BE2C (cell line): ENCODE measurements around the gene MYMX.
A peak's percentile ranks its signal among the peaks of the same experiment; 100 is the strongest.

Source experiments
- DNase-seq: peaks from one replicate; pipeline ENCODE4 v3.0.0-alpha.2; 2020
- H3K27me3 ChIP-seq: fragments of 250-450 bp; sonication (Bioruptor Pico); 2 replicates; pipeline ENCODE4 v1.5.1; 2020; ENCODE audit warnings: mild to moderate bottlenecking
- H3K36me3 ChIP-seq: fragments of 250-450 bp; sonication (Bioruptor Pico); 2 replicates; pipeline ENCODE4 v1.5.1; 2020; ENCODE audit warnings: mild to moderate bottlenecking
- H3K4me1 ChIP-seq: fragments of 250-450 bp; sonication (Bioruptor Pico); 2 replicates; pipeline ENCODE4 v1.5.1; 2020
- H3K4me3 ChIP-seq: 2 replicates; pipeline ENCODE4 v1.5.1; 2011; ENCODE audit warnings: low read depth, low read length
- H3K9me3 ChIP-seq: fragments of 250-450 bp; sonication (Bioruptor Pico); 2 replicates; pipeline ENCODE4 v1.5.1; 2020
- TF ChIP-seq, protein P1 (sequence below): IDR thresholded peaks from 2 replicates; pipeline ENCODE4 v1.5.1; 2012; ENCODE audit warnings: mild to moderate bottlenecking, low read depth, low read length

Gene MYMX

GRCh38 chr6:44250067-44250717 is 33.5 kb downstream of the MYMX start:
- Histone ChIP-seq H3K27me3 (no peaks in the 10 kb centered on the region), H3K4me1 (peaks cover 8% of the 10 kb centered on the region), H3K9me3 (no peaks in the 10 kb centered on the region), H3K36me3 (peaks cover 82% of the 10 kb centered on the region), H3K4me3 (peak overlapping the region; percentile 94)
- TF ChIP-seq, protein P1, sequence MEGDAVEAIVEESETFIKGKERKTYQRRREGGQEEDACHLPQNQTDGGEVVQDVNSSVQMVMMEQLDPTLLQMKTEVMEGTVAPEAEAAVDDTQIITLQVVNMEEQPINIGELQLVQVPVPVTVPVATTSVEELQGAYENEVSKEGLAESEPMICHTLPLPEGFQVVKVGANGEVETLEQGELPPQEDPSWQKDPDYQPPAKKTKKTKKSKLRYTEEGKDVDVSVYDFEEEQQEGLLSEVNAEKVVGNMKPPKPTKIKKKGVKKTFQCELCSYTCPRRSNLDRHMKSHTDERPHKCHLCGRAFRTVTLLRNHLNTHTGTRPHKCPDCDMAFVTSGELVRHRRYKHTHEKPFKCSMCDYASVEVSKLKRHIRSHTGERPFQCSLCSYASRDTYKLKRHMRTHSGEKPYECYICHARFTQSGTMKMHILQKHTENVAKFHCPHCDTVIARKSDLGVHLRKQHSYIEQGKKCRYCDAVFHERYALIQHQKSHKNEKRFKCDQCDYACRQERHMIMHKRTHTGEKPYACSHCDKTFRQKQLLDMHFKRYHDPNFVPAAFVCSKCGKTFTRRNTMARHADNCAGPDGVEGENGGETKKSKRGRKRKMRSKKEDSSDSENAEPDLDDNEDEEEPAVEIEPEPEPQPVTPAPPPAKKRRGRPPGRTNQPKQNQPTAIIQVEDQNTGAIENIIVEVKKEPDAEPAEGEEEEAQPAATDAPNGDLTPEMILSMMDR = no peak
- DNase-seq = no peak

- DNase-seq = no peak
- no peaks in the 10 kb centered on the region for H3K9me3 ChIP-seq
- H3K4me3 ChIP-seq = peak overlapping the region; percentile 8; the same call in 1 of the 2 replicates
- no peaks in the 10 kb centered on the region for H3K27me3 ChIP-seq
- peaks cover 8% of the 10 kb centered on the region for H3K4me1 ChIP-seq
- H3K36me3 ChIP-seq = peaks cover 87% of the 10 kb centered on the region
- TF ChIP-seq, protein P1 = no peak
Measured at GRCh38 chr6:44250718-44251123, 34.0 kb downstream of the MYMX start.

GRCh38 chr6:44251576-44252524 is 35.1 kb downstream of the MYMX start:
- Histone ChIP-seq H3K36me3 (peaks cover 94% of the 10 kb centered on the region), H3K9me3 (no peaks in the 10 kb centered on the region), H3K4me1 (peaks cover 8% of the 10 kb centered on the region), H3K27me3 (no peaks in the 10 kb centered on the region), H3K4me3 (no peak overlapping the region)
- TF ChIP-seq, protein P1 = no peak
- no peak for DNase-seq

- DNase-seq = peak; percentile 85
- H3K9me3 ChIP-seq = no peaks in the 10 kb centered on the region
- no peak overlapping the region for H3K4me3 ChIP-seq
Measured at GRCh38 chr6:44253307-44254101, 36.8 kb downstream of the MYMX start.

DNA sequence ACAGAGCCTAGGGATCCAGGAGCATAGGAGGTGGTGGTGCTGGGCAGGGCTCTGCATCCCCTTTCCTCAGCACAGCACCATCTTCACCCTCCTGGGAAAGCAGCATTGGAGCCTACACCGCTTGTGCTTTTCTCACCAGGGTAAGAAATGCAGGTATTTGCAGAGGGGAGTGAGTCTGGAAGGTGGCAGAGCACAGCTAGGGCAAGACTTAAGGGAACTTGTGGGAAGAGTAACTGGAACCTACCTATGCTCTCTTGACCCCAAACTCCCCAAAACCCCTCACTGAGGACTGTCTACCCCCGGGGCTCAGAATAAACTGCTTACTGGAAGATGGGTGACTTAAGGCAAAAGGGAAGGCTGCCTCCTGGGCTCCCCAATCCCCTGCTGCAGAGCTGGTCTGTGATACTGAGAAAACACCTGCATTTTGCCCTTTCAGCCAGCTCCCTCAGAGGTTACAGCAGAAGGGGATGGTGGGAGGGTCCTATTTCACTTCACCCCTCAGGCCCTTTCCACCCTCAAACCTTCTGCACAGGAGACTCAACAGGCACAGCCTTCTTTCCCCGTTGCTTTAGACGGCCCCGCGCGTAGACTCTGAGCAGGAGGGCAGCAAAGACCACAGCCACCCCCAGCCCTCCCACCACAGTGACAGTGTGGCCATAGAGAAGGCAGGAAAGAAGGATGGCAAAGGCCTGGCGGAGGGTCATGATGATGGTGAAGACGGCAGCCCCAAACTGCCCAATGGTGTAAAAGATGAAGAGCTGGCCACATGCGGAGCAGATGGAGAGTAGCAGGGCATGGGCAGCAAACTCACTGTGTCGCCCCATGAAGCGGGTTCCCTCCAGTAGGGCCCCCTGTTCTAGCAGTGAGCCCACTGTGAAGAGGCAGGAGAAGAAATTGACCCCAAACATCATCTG is 37.7 kb downstream of the MYMX start:
- Histone ChIP-seq H3K27me3 (no peaks in the 10 kb centered on the region), H3K4me3 (no peak overlapping the region), H3K4me1 (peaks cover 8% of the 10 kb centered on the region), H3K36me3 (peaks cover 75% of the 10 kb centered on the region), H3K9me3 (no peaks in the 10 kb centered on the region)
- peak; percentile 45 for DNase-seq
- TF ChIP-seq, protein P1 = no peak

More at GRCh38 chr6:44253307-44254101, 36.8 kb downstream of the MYMX start:
- peaks cover 8% of the 10 kb centered on the region for H3K4me1 ChIP-seq
- TF ChIP-seq, protein P1 = peak; percentile 62
- no peaks in the 10 kb centered on the region for H3K27me3 ChIP-seq
- peaks cover 82% of the 10 kb centered on the region for H3K36me3 ChIP-seq
